SK-N-MC (cell line): ENCODE measurements around the gene CSTA.
A peak's percentile ranks its signal among the peaks of the same experiment; 100 is the strongest.
"Not testable (repeated sequence)": the region's sequence is repeated elsewhere in the genome, so short reads cannot be mapped to it uniquely, and the experiment has no call there.

Experiments
- DNase-seq: peaks from one replicate; pipeline ENCODE4 v3.0.0-alpha.2; 2011; ENCODE audit warnings: low read depth, low spot score
- H3K27ac ChIP-seq: fragments of 200-600 bp; sonication (generic); 2 replicates; pipeline ENCODE4 v1.5.1; 2016; ENCODE audit warnings: mixed run types
- H3K36me3 ChIP-seq: fragments of 200-600 bp; sonication (generic); 2 replicates; pipeline ENCODE4 v1.6.1; 2017; ENCODE audit warnings: antibody characterized with exemption, low read length, mixed read lengths; ENCODE audit not compliant: insufficient read depth
- H3K4me3 ChIP-seq: fragments of 200-600 bp; sonication (generic); 2 replicates; pipeline ENCODE4 v1.5.1; 2016
- H3K9ac ChIP-seq: fragments of 200-600 bp; sonication (generic); 2 replicates; pipeline ENCODE4 v1.8.0; 2017; ENCODE audit warnings: mixed run types, mixed read lengths; ENCODE audit not compliant: insufficient read length
- H3K9me3 ChIP-seq: fragments of 200-600 bp; sonication (generic); 2 replicates; pipeline ENCODE4 v1.6.1; 2017; ENCODE audit warnings: low read depth, mild to moderate bottlenecking, antibody characterized with exemption, low read length, moderate library complexity, mixed read lengths
- EZH2 ChIP-seq: fragments of 200-600 bp; sonication (generic); IDR thresholded peaks from one replicate; pipeline ENCODE4 v1.6.1; 2017; ENCODE audit warnings: antibody characterized with exemption
- FOXP2 ChIP-seq: optimal IDR thresholded peaks from 2 replicates; pipeline ENCODE3; 2011; ENCODE audit warnings: mild to moderate bottlenecking, moderate library complexity; ENCODE audit not compliant: insufficient read depth; ENCODE audit errors: extremely low read length, control extremely low read depth
- POLR2AphosphoS5 ChIP-seq: IDR thresholded peaks from 2 replicates; pipeline ENCODE4 v1.6.1; 2012; ENCODE audit warnings: mild to moderate bottlenecking, low read depth, low read length, borderline replicate concordance

CSTA gene

GRCh38 chr3:122358703-122359032, 33.6 kb downstream of the CSTA start:
- no peak for DNase-seq
- H3K9me3 ChIP-seq: no peaks in the 10 kb centered on the region
- H3K9ac ChIP-seq: no peak overlapping the region
- H3K4me3 ChIP-seq: no peak overlapping the region
- no peak overlapping the region for H3K27ac ChIP-seq
- H3K36me3 ChIP-seq: peaks cover 29% of the 10 kb centered on the region
- TF ChIP-seq FOXP2: no peak
- TF ChIP-seq POLR2AphosphoS5: no peak
- no peak for TF ChIP-seq EZH2

GRCh38 chr3:122362026-122362425, 37.0 kb downstream of the CSTA start:
- H3K27ac ChIP-seq: no peak overlapping the region
- no peaks in the 10 kb centered on the region for H3K9me3 ChIP-seq
- H3K9ac ChIP-seq: no peak overlapping the region
- no peak overlapping the region for H3K4me3 ChIP-seq
- no peak for DNase-seq
- TF ChIP-seq EZH2 (no peak), POLR2AphosphoS5 (no peak), FOXP2 (no peak)
- H3K36me3 ChIP-seq: peaks cover 49% of the 10 kb centered on the region

- no peak for DNase-seq
- peaks cover 55% of the 10 kb centered on the region for H3K36me3 ChIP-seq
- H3K4me3 ChIP-seq: no peak overlapping the region
- H3K27ac ChIP-seq: no peak overlapping the region
- no peak overlapping the region for H3K9ac ChIP-seq
- H3K9me3 ChIP-seq: no peaks in the 10 kb centered on the region
- no peak for TF ChIP-seq FOXP2
- TF ChIP-seq EZH2: no peak
- no peak for TF ChIP-seq POLR2AphosphoS5
Observed at GRCh38 chr3:122364490-122364889, 39.4 kb downstream of the CSTA start.

GRCh38 chr3:122365073-122365472, 40.0 kb downstream of the CSTA start:
- no peak overlapping the region for H3K9ac ChIP-seq
- TF ChIP-seq POLR2AphosphoS5: no peak
- no peak for TF ChIP-seq EZH2
- no peak for TF ChIP-seq FOXP2
- no peak for DNase-seq
- peaks cover 57% of the 10 kb centered on the region for H3K36me3 ChIP-seq
- H3K27ac ChIP-seq: no peak overlapping the region
- H3K9me3 ChIP-seq: no peaks in the 10 kb centered on the region
- H3K4me3 ChIP-seq: no peak overlapping the region

GRCh38 chr3:122365582-122366378, 40.7 kb downstream of the CSTA start:
- not testable (repeated sequence) for H3K27ac ChIP-seq
- peaks cover 63% of the 10 kb centered on the region for H3K36me3 ChIP-seq

GRCh38 chr3:122366379-122366749, 41.3 kb downstream of the CSTA start:
- H3K27ac ChIP-seq: no peak overlapping the region

More at GRCh38 chr3:122365582-122366378, 40.7 kb downstream of the CSTA start:
- DNase-seq, H3K4me3 ChIP-seq, H3K9me3 ChIP-seq, H3K9ac ChIP-seq: not testable (repeated sequence)

GRCh38 chr3:122374034-122374433, 49.0 kb downstream of the CSTA start:
- H3K36me3 ChIP-seq: peaks cover 20% of the 10 kb centered on the region
- no peak for DNase-seq
- H3K9me3 ChIP-seq: no peaks in the 10 kb centered on the region
- TF ChIP-seq EZH2 (no peak), POLR2AphosphoS5 (no peak), FOXP2 (no peak)
- no peak overlapping the region for H3K4me3 ChIP-seq
- no peak overlapping the region for H3K9ac ChIP-seq
- H3K27ac ChIP-seq: no peak overlapping the region

More at GRCh38 chr3:122366379-122366749, 41.3 kb downstream of the CSTA start:
- no peaks in the 10 kb centered on the region for H3K9me3 ChIP-seq
- H3K4me3 ChIP-seq: no peak overlapping the region
- no peak for DNase-seq
- H3K9ac ChIP-seq: no peak overlapping the region
- no peak for TF ChIP-seq POLR2AphosphoS5
- no peak for TF ChIP-seq FOXP2
- no peak for TF ChIP-seq EZH2
- peaks cover 68% of the 10 kb centered on the region for H3K36me3 ChIP-seq

GRCh38 chr3:122377975-122378374, 52.9 kb downstream of the CSTA start:
- Histone ChIP-seq H3K9me3 (no peaks in the 10 kb centered on the region), H3K27ac (peak overlapping the region; percentile 33; the same call in 1 of the 2 replicates), H3K9ac (no peak overlapping the region), H3K36me3 (no peaks in the 10 kb centered on the region), H3K4me3 (no peak overlapping the region)
- no peak for TF ChIP-seq POLR2AphosphoS5
- TF ChIP-seq FOXP2: no peak
- TF ChIP-seq EZH2: no peak
- DNase-seq: no peak
